AG04449 (cell line): ENCODE data around the gene FAM89B.
A peak's percentile ranks its signal among the peaks of the same experiment; 100 is the strongest.

Source experiments
- CTCF ChIA-PET: fragments of 350-600 bp; formaldehyde crosslinking; extraction: SDS; loops from one replicate; lab custom pipeline; 2021; ENCODE audit warnings: antibody characterized with exemption; lab: Yijun Ruan, JAX
- POLR2A ChIA-PET: fragments of 400-600, 350-600 bp; formaldehyde crosslinking; extraction: SDS; loops from one replicate; lab custom pipeline; 2020; ENCODE audit warnings: antibody characterized with exemption, inconsistent platforms; lab: Yijun Ruan, JAX
- DNase-seq: peaks from one replicate; pipeline ENCODE4 v3.0.0-alpha.2; 2010; ENCODE audit warnings: low read depth, low spot score
- H3K4me3 ChIP-seq: 2 replicates; pipeline ENCODE4 v1.5.1; 2011; ENCODE audit warnings: low read depth, mild to moderate bottlenecking, control low read depth, low read length
- CTCF ChIP-seq: IDR thresholded peaks from one replicate; pipeline ENCODE4 v1.5.1; 2011; ENCODE audit warnings: mild to moderate bottlenecking, moderate library complexity, low read length, control low read depth, inconsistent platforms; ENCODE audit not compliant: insufficient read depth; ENCODE audit errors: missing control alignments

The FAM89B gene

DNA sequence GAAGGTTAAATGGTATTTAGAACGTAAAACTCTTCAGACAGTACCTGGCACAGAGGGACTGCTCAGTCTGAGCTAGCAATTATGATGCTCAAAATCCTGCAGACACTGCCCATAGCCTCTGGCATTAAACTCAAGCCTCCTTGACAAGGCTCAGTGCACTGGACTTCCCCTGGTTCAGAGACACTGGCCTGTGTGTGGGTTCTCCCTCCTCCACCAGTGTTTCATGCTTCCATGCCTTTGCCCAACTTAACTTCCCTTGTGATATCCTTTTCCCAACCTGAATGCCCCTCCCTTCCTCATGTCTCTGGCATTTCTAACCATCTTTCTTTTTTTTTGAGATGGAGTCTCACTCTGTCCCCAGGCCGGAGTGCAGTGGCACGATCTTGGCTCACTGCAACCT, 23.2 kb upstream of the FAM89B start:
- ChIA-PET CTCF (interaction anchor here (1.2 to 6.0 kb wide), 3 partner anchors 8 to 45 kb away, joined by 3 to 60 read pairs (median 5); no protein-coding TSS in a partner anchor), POLR2A (no interaction called here)
- DNase-seq = no peak
- TF ChIP-seq CTCF = no peak
- H3K4me3 ChIP-seq = no peak overlapping the region

GRCh38 chr11:65551572-65552387, 20.6 kb upstream of the FAM89B start:
- POLR2A ChIA-PET = no interaction called here
- no peak overlapping the region for H3K4me3 ChIP-seq
- DNase-seq = no peak
- CTCF ChIA-PET = interaction anchor here (0.8 to 6.0 kb wide), 9 partner anchors 7 to 43 kb away, joined by 3 to 60 read pairs (median 4); no protein-coding TSS in a partner anchor
- peak; percentile 56 for TF ChIP-seq CTCF

GRCh38 chr11:65552388-65552951, 19.9 kb upstream of the FAM89B start:
- ChIA-PET POLR2A (no interaction called here), CTCF (interaction anchor here (0.8 to 6.0 kb wide), 9 partner anchors 8 to 42 kb away, joined by 3 to 60 read pairs (median 3); no protein-coding TSS in a partner anchor)
- H3K4me3 ChIP-seq = no peak overlapping the region
- DNase-seq = no peak
- TF ChIP-seq CTCF = no peak

GRCh38 chr11:65553301-65554001, 18.9 kb upstream of the FAM89B start:
- no peak for TF ChIP-seq CTCF
- ChIA-PET POLR2A (no interaction called here), CTCF (interaction anchor here (1.3 to 6.0 kb wide), 2 partner anchors 12 to 27 kb away, joined by 3 to 60 read pairs; no protein-coding TSS in a partner anchor)
- H3K4me3 ChIP-seq = no peak overlapping the region
- no peak for DNase-seq

DNA sequence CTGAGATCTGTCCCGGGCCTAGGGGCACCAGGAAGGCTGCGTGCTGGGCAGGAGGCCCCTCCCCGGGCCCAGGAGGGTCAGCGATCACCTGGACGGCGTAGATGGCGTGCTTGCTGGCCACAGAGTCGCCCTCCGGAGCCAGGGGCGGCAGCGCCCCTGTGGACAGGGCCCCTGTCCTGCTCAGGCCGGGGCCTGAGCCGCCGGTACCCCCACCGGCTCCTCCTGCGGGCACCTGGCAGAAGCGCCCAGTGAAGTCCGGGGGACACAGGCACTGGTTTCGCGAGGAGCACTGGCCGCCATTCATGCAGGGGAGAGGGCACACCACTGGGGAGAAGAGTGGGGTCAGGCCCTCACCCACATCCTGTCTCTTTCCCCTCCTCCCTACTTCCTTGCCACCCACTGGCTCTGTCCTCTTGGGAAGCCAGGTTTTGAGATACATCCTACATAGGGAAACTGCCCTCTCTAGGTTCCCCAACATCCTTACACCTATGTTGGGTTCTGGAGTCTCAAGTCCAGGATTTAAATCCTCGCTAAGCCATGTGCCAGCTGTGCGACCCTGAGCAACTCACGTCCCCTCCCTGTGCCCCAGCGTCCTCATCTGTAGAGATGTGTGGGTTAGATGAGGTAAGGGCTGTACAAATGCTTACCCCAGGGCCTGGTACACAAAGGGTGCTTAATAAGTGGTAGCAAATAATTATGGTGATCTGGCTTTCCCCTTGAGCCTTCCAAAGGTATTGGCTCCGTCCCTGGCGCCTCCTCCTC, 18.1 kb upstream of the FAM89B start:
- DNase-seq = no peak
- CTCF ChIA-PET = interaction anchor here (0.8 to 6.0 kb wide), 5 partner anchors 11 to 18 kb away, joined by 3 to 60 read pairs (median 5); partner anchors contain the start of gene FAM89B
- no peak overlapping the region for H3K4me3 ChIP-seq
- no peak for TF ChIP-seq CTCF
- POLR2A ChIA-PET = no interaction called here
